ENCODE results near the gene PLD4.

DNA sequence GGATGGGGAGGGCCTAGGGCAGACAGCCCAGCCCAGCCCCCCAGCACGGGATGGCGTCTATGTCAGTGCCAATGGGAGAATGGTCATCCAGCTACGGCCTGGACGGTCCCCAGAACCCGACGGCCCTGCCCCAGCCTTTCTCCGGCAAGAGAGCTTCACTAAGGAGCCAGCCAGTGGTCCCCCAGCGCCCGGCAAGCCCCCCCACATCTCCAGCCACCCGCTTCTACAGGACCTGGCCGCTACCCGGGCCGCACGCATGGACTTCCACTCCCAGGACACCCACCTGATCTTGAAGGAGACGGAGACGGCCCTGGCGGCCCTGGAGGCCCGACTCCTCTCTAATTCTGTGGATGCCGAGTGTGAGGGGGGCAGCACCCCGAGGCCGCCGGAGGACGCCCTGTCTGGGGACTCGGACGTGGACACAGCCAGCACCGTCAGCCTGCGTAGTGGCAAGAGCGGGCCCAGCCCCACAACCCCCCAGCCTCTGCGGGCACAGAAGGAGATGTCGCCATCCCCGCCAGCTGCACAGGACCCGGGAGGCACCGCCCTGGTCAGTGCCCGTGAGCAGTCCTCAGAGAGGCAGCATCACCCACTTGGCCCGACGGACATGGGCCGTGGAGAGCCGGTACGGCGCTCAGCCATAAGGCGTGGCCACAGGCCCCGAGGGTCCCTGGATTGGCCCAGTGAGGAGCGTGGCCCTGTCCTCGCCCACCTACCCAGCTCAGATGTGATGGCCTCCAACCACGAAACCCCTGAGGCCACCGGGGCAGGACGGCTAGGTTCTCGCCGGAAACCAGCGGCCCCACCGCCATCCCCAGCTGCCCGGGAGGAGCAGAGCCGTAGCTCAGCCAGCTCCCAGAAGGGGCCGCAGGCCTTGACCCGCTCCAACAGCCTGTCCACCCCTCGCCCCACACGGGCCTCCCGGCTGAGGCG lies 37.7 kb upstream of the PLD4 start:
- TF ChIP-seq CTCF (conservative IDR thresholded peaks at IDR 0.05 in 1 of 2, IDR thresholded peaks at IDR 0.05 in 1 of 2; ENCODE audit: low read depth in 1 of 2, low read length in 2 of 2): no peak
- no peak for TF ChIP-seq EZH2 (IDR thresholded peaks at IDR 0.05; ENCODE audit: low read length, missing control alignments)

All from fibroblast of lung (primary cell).